ENCODE results near the gene ZNF668. TPM values are rescaled to one million over a fixed set of nuclear protein-coding genes. Genes with fewer than 3 reads are reported as not detected.
A peak's percentile ranks its signal among the peaks of the same experiment; 100 is the strongest.

The ZNF668 gene
- total and polyA plus RNA-seq, 2 of the 4 experiments (the other 2 are of a cell fraction) = 4.5 to 11.6 TPM

DNA sequence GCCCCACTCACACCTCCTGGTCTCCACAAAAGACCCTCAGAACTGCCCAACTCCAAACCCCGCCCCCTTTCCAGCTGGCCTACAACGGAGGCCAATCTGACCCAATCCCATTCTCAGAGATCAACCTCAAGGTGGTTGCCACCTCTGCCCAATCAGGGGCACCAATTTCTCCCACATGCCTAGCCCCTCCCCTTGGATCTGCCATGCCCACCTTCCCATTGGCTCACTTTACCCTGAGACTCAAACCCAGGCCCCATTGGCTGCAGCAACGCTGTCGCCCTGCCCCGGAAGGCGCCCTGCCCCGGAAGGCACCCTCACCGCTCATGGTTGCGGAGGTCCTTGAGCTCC lies 10.6 kb downstream of the ZNF668 start:
- 98% methylated on average over 8 of the region's 9 CpGs; no CpG with 5 or more reads in 1 of the 2 experiments for WGBS, 2 experiments (ENCODE audit: extremely low coverage in 2 of 2, insufficient read length in 1 of 2)
- H3K14ac ChIP-seq (replicated peaks; ENCODE audit: low read depth, low read length) = no peak overlapping the region; the same call in 1 of the 2 replicates
- H4K8ac ChIP-seq (ENCODE audit: low read depth in 2 of 2, low read length in 2 of 2) = 0 out of 4 replicates have a peak overlapping the region, but pooled peaks of 1 of the 2 experiments have one; percentile 53
- H4K20me1 ChIP-seq (ENCODE audit: insufficient read depth, low read length) = no peaks in the 10 kb centered on the region; the same call in 1 of the 2 replicates
- no peak overlapping the region; the same call in 1 of the 2 replicates for H4K91ac ChIP-seq (ENCODE audit: insufficient read depth, low read depth, low read length)
- H3K9me1 ChIP-seq (ENCODE audit: insufficient read depth, low read length) = peaks cover 21% of the 10 kb centered on the region
- no peak overlapping the region for H3K27ac ChIP-seq (ENCODE audit: insufficient read depth, low read length)
- peak overlapping the region; percentile 100 for H2AK9ac ChIP-seq (replicated peaks; ENCODE audit: low read depth, low read length, poor library complexity)
- H2AFZ ChIP-seq (replicated peaks; ENCODE audit: low read length, poor library complexity) = no peak overlapping the region
- H3K9ac ChIP-seq (ENCODE audit: low read depth, low read length) = no peak overlapping the region
- ChIA-PET CTCF (interaction anchor here (0.6 kb wide), 2 partner anchors 11 to 132 kb away, joined by 3 to 5 read pairs; no protein-coding TSS in a partner anchor), POLR2A (ENCODE audit: unreplicated experiment) (no interaction called here)
- dilution Hi-C loops (cut with HindIII; ENCODE audit: low sequenced_read_pairs, unreplicated experiment) = no loop called here
- no peak overlapping the region for H3K56ac ChIP-seq (ENCODE audit: extremely low read depth, insufficient read depth, low read length)
- no peak overlapping the region for H3K4me2 ChIP-seq (ENCODE audit: low read depth, low read length)
- H2BK20ac ChIP-seq (ENCODE audit: low read depth, low read length) = no peak overlapping the region
- in situ Hi-C loops (cut with MboI; ENCODE audit: low sequenced_read_pairs) = no loop called here
- H2AK5ac ChIP-seq (ENCODE audit: low read depth, low read length) = peak overlapping the region; percentile 99; the same call in 1 of the 2 replicates
- H2BK5ac ChIP-seq (ENCODE audit: low read depth, low read length, poor library complexity, severe bottlenecking) = peak overlapping the region; percentile 77
- peaks cover 32 to 61% of the 10 kb centered on the region in 2 experiments; a peak in 3 of 4 replicates for H3K79me1 ChIP-seq (ENCODE audit: low read depth in 1 of 2, low read length in 2 of 2)
- peak overlapping the region; percentile 38; the same call in 1 of the 2 replicates for H2BK120ac ChIP-seq (ENCODE audit: low read depth, low read length)
- BruUV-seq (replicated peaks) = no TSS peak
- peaks cover 12% of the 10 kb centered on the region for H3K4me1 ChIP-seq (ENCODE audit: control insufficient read depth, insufficient read depth, low read length)
- H3K23ac ChIP-seq (ENCODE audit: low read depth, low read length) = no peak overlapping the region
- peaks cover 22% of the 10 kb centered on the region for H3K36me3 ChIP-seq (ENCODE audit: control insufficient read depth, insufficient read depth, low read length)
- H3K4me3 ChIP-seq (ENCODE audit: insufficient read depth, low read depth, low read length) = no peak overlapping the region
- no peaks in the 10 kb centered on the region for H3K27me3 ChIP-seq (ENCODE audit: control insufficient read depth, insufficient read depth, low read length)
- no peak overlapping the region for H3K18ac ChIP-seq (ENCODE audit: low read depth, low read length)
- 0 out of 2 replicates have a peak overlapping the region, but pooled peaks have one; percentile 0 for H4K5ac ChIP-seq (ENCODE audit: low read depth, low read length)
- TF ChIP-seq RAD21 (IDR thresholded peaks at IDR 0.05; ENCODE audit: low read length) = no peak
- TF ChIP-seq, protein P1, sequence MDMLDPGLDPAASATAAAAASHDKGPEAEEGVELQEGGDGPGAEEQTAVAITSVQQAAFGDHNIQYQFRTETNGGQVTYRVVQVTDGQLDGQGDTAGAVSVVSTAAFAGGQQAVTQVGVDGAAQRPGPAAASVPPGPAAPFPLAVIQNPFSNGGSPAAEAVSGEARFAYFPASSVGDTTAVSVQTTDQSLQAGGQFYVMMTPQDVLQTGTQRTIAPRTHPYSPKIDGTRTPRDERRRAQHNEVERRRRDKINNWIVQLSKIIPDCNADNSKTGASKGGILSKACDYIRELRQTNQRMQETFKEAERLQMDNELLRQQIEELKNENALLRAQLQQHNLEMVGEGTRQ (IDR thresholded peaks at IDR 0.05; ENCODE audit: low read depth, low read length) = no peak
- TF ChIP-seq SMC3 (IDR thresholded peaks at IDR 0.05; ENCODE audit: low read depth, low read length) = no peak
- TF ChIP-seq MAZ (IDR thresholded peaks at IDR 0.05; ENCODE audit: borderline replicate concordance, low read depth, low read length) = no peak
- no peak for TF ChIP-seq BHLHE40 (IDR thresholded peaks at IDR 0.05; ENCODE audit: low read depth, low read length)
- TF ChIP-seq FOS (IDR thresholded peaks at IDR 0.05; ENCODE audit: low read depth, low read length) = no peak
- DNase-seq (no peak), ATAC-seq (ENCODE audit: low read depth) (no peak)
- H3K9me3 ChIP-seq (ENCODE audit: control insufficient read depth, insufficient read depth, low read length) = no peaks in the 10 kb centered on the region
- intact Hi-C loops (cut with micrococcal nuclease) = no loop called here
- peak overlapping the region; percentile 100 for H3K4ac ChIP-seq (ENCODE audit: low read depth, low read length)
- H2BK15ac ChIP-seq (ENCODE audit: low read depth, low read length) = no peak overlapping the region

All from IMR-90 (cell line).